ENCODE measurements around the gene CYB5R2.

The CYB5R2 gene

GRCh38 chr11:7636350-7636749 lies 37.0 kb downstream of the CYB5R2 start:
- DNase-seq: peak in 1 of 3 experiments; percentile 9

- DNase-seq: no peak
Measured at GRCh38 chr11:7635708-7636107, 37.6 kb downstream of the CYB5R2 start.

DNA sequence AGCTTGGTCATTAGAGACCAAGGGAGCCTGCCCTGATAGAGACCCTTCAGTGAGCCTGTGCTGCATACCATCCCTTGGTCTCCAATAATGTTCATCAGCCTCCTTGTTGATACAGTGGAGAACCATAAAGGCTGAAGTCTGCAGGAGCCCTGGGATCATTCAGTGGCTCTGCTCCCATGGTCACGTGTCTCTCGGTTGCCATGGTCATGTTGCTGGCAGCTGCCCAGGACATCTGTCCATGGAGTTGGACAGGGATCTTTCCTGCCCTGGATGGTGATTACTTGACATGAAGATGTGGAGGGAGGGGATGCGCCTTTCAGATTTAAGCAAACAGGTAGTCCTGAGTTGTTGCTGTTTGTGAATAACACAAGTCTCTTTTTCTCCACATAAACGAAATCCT lies 38.2 kb downstream of the CYB5R2 start:
- DNase-seq: no peak

- DNase-seq: no peak
Measured at GRCh38 chr11:7632211-7632610, 41.1 kb downstream of the CYB5R2 start.

GRCh38 chr11:7630002-7630401 lies 43.3 kb downstream of the CYB5R2 start:
- DNase-seq: no peak

- no peak for DNase-seq
Measured at GRCh38 chr11:7628660-7629059, 44.6 kb downstream of the CYB5R2 start.

DNA sequence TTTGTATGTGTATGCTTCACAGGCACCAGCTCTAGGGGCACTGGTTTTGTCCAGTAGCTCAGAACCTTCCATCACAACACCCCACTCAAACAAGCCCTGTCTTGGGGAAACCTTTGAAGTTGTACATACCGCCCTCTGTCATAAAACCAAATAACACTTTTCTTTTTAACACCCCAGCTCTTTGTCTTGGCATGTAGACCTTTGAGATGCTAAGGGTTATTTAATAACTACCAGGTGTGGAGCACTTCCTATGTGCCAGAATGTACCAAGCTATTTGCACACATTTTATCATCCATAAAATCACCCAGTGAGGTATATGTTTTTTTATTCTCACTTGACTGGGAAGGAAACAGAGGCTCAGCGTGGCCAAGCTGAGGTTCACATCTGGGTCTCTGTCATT lies 50.6 kb downstream of the CYB5R2 start:
- no peak for DNase-seq

- no peak for DNase-seq
Measured at GRCh38 chr11:7621554-7621953, 51.7 kb downstream of the CYB5R2 start.

- DNase-seq: no peak
Measured at GRCh38 chr11:7621090-7621489, 52.2 kb downstream of the CYB5R2 start.

GRCh38 chr11:7619322-7619721 lies 54.0 kb downstream of the CYB5R2 start:
- no peak for DNase-seq

DNA sequence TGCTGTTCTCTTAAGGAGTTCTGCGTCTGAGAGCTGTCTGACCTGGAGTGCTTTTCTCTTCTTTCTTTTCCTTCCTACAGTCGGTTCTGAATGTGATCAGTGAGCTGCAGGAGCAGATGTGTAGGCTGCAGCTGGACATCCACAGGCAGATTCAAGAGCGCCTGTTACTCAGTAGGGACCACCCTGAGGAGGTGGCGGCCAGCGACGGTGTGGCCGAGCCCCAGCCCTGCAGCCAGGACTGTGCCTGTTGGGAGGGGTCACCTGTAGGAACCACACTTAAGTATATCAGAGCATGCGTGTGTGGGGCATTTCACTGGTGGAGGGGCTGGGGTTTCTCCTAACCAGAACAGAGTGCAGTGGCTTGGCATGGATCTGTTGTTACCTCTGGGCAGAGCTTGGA lies 56.3 kb downstream of the CYB5R2 start:
- no peak for DNase-seq
